Left lung (tissue), 14 donors: ENCODE results near the gene EHD4. TPM values are rescaled to one million over a fixed set of nuclear protein-coding genes. Genes with fewer than 3 reads are reported as not detected.

Source experiments
- ATAC-seq: fragments of 200-7000 bp; cut with Tn5 transposase; one replicate; pipeline ENCODE4 v1.9.1; 2020; ENCODE audit warnings: moderate library complexity
- DNase-seq, 4 donors: peaks; one replicate each; pipeline ENCODE4 v3.0.0-alpha.2; 2013 to 2020
- H3K27ac ChIP-seq, 2 donors: fragments of 200-600 bp; sonication (generic) in 1 of 2; one replicate each; pipeline versions ENCODE4 v1.5.0 to v1.8.0; 2020 to 2021
- H3K27me3 ChIP-seq, 2 donors: fragments of 200-600 bp; sonication (generic) in 1 of 2; one replicate each; pipeline versions ENCODE4 v1.5.0 to v1.8.0; 2020 to 2021
- H3K36me3 ChIP-seq, 2 donors: fragments of 200-600 bp; sonication (generic) in 1 of 2; one replicate each; pipeline versions ENCODE4 v1.5.0 to v1.8.0; 2020 to 2021
- H3K4me1 ChIP-seq, 2 donors: fragments of 200-600 bp; one replicate each; pipeline ENCODE4 v1.8.0; 2021
- H3K4me3 ChIP-seq, 2 donors: fragments of 200-600 bp; sonication (generic) in 1 of 2; one replicate each; pipeline versions ENCODE4 v1.5.0 to v1.8.0; 2020 to 2021; ENCODE audit warnings: mild to moderate bottlenecking in 1 of 2
- H3K9me3 ChIP-seq, 2 donors: fragments of 200-600 bp; sonication (generic) in 1 of 2; one replicate each; pipeline versions ENCODE4 v1.5.0 to v1.8.0; 2020 to 2021
- intact Hi-C, 2 donors: fragments of 100-400 bp; cut with DNase I; formaldehyde crosslinking; loops; one replicate each; pipeline versions ENCODE4 v1.11.2 to v1.14.2; 2022
- long read RNA-seq, 12 donors: library from polyadenylated mRNA in 2 of 12; unstranded in 2 of 12; transcript quantifications; one replicate each; pipeline ENCODE4 v2.0.0 and lab custom pipeline, GENCODE V29; 2019 to 2026
- polyA plus RNA-seq, 6 donors: library from polyadenylated mRNA; unstranded; fragments of 120-200 nt; gene quantifications; one replicate each; pipeline ENCODE4 v1.2.1, GENCODE V29; 2013; ENCODE audit not compliant: insufficient read length in 6 of 6
- total RNA-seq, 2 donors: library from RNA; stranded (reverse); fragmentation: NEBNext Ultra II Directional; extraction: Animal tissue kit (Norgen Biotek cat#: 25700); gene quantifications; one replicate each; pipeline ENCODE4 v1.2.1, GENCODE V29; 2021
- TF ChIP-seq, protein P1 (sequence below), 2 donors: fragments of 200-600 bp; sonication (generic) in 1 of 2; IDR thresholded peaks; one replicate each; pipeline versions ENCODE4 v1.5.0 to v1.8.0; 2021; ENCODE audit warnings: antibody characterized with exemption in 2 of 2
- donor health status: DM: no; HTN: yes; CAD: no.
- donor health status: DM: no; HTN: no; CAD: no.

The EHD4 gene
- total RNA-seq (10 to 100 TPM; 23.0 to 32.6 TPM), polyA plus RNA-seq (10 to 100 TPM; 11.7 to 14.4 (median 12.2) TPM)
- long read RNA-seq, donor 1, full-length matches to known transcripts, result 9 of 9 reads
- long read RNA-seq, donor 1, partial matches to known transcripts, result 0 of 9 reads
- long read RNA-seq, donor 1, other reads (novel, unspliced or antisense), result 0 of 9 reads
- long read RNA-seq, donor 2, full-length matches to known transcripts, result 13 of 13 reads
- long read RNA-seq, donor 2, partial matches to known transcripts, result 0 of 13 reads
- long read RNA-seq, donor 2, other reads (novel, unspliced or antisense), result 0 of 13 reads
- long read RNA-seq, donor 3, full-length matches to known transcripts, result 4 of 4 reads
- long read RNA-seq, donor 3, partial matches to known transcripts, result 0 of 4 reads
- long read RNA-seq, donor 3, other reads (novel, unspliced or antisense), result 0 of 4 reads
- long read RNA-seq, donor 4, full-length matches to known transcripts, result 7 of 9 reads
- long read RNA-seq, donor 4, partial matches to known transcripts, result 1 of 9 reads
- long read RNA-seq, donor 4, other reads (novel, unspliced or antisense), result 1 of 9 reads
- long read RNA-seq, donor 5, full-length matches to known transcripts, result 9 of 9 reads
- long read RNA-seq, donor 5, partial matches to known transcripts, result 0 of 9 reads
- long read RNA-seq, donor 5, other reads (novel, unspliced or antisense), result 0 of 9 reads
- long read RNA-seq, donor 6, full-length matches to known transcripts, result 5 of 5 reads
- long read RNA-seq, donor 6, partial matches to known transcripts, result 0 of 5 reads
- long read RNA-seq, donor 6, other reads (novel, unspliced or antisense), result 0 of 5 reads
- long read RNA-seq, donor 7, full-length matches to known transcripts, result 5 of 5 reads
- long read RNA-seq, donor 7, partial matches to known transcripts, result 0 of 5 reads
- long read RNA-seq, donor 7, other reads (novel, unspliced or antisense), result 0 of 5 reads
- long read RNA-seq, donor 8, full-length matches to known transcripts, result 2 of 2 reads
- long read RNA-seq, donor 8, partial matches to known transcripts, result 0 of 2 reads
- long read RNA-seq, donor 8, other reads (novel, unspliced or antisense), result 0 of 2 reads
- long read RNA-seq, donor 9, result 0 reads
- long read RNA-seq, donor 10, full-length matches to known transcripts, result 3 of 6 reads
- long read RNA-seq, donor 10, partial matches to known transcripts, result 0 of 6 reads
- long read RNA-seq, donor 10, other reads (novel, unspliced or antisense), result 3 of 6 reads
- long read RNA-seq, donor 11, result 0 reads
- long read RNA-seq, donor 12, full-length matches to known transcripts, result 7 of 7 reads
- long read RNA-seq, donor 12, partial matches to known transcripts, result 0 of 7 reads
- long read RNA-seq, donor 12, other reads (novel, unspliced or antisense), result 0 of 7 reads

DNA sequence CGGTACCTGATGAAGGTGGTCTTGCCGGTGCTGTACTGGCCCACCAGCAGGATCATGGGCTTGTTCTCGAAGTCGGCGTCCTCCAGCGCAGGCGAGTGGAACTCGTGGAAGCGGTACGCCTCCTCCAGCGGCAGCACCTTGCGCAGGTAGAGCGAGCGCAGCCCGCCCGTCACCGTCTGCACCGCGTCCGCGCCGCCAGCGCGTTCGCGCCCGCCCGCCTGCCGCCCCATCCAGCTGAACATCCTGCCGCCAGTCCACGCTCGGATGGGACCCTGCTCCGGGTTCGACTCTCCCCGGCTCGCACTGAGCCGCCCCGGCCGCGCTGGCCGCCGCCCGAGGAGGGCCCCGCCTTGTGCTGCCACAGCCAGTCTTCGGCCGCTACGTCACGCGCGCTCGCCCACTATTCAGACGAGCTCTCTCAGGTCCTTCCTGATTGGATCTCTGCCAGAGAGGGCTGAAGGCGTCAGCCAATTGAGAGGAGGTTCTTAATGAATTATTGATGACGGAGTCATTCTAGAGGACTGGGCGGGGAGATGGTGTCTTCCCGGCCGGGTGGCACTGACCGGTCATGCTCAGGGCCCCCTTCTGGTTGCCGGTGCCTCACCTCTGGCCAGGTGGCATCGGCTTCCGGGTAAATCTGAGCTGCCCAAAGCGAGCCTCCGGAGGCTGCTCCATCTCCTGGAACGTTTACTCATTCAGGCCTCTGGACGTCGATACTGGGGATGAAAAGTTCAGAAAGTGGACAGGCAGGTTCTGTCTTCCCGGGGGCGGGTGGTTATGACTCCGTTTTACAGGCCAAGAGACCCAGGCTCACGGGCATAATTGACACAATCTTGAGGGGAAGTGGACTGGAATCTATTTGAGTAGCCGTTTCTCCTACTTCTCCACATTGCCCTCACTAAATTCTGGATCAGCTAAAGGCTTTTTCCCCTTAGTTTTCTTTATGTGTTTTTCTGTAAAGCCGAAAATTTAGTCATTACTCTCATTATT, at the start of gene EHD4:
Gene EHD4, minus strand, starts transcription at position 305 of the 990 bp plus-strand sequence. Its CDS starts 63 bp downstream, at position 242.
- peak; percentile 92 to 100 (median 99) for DNase-seq
- no peaks in the 10 kb centered on the region for H3K9me3 ChIP-seq
- intact Hi-C loops, result no loop called here
- H3K4me3 ChIP-seq, result peak within 1 kb of the TSS; percentile 87 to 98
- no peaks in the 10 kb centered on the region for H3K36me3 ChIP-seq
- peak; percentile 93 for ATAC-seq
- H3K27me3 ChIP-seq, result no peaks in the 10 kb centered on the region
- peak within 1 kb of the TSS; percentile 90 to 91 for H3K27ac ChIP-seq
- peaks cover 21 to 48% of the 10 kb centered on the region in 2 donors for H3K4me1 ChIP-seq
- TF ChIP-seq, protein P1, sequence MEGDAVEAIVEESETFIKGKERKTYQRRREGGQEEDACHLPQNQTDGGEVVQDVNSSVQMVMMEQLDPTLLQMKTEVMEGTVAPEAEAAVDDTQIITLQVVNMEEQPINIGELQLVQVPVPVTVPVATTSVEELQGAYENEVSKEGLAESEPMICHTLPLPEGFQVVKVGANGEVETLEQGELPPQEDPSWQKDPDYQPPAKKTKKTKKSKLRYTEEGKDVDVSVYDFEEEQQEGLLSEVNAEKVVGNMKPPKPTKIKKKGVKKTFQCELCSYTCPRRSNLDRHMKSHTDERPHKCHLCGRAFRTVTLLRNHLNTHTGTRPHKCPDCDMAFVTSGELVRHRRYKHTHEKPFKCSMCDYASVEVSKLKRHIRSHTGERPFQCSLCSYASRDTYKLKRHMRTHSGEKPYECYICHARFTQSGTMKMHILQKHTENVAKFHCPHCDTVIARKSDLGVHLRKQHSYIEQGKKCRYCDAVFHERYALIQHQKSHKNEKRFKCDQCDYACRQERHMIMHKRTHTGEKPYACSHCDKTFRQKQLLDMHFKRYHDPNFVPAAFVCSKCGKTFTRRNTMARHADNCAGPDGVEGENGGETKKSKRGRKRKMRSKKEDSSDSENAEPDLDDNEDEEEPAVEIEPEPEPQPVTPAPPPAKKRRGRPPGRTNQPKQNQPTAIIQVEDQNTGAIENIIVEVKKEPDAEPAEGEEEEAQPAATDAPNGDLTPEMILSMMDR (IDR thresholded peaks at IDR 0.05), result no peak

DNA sequence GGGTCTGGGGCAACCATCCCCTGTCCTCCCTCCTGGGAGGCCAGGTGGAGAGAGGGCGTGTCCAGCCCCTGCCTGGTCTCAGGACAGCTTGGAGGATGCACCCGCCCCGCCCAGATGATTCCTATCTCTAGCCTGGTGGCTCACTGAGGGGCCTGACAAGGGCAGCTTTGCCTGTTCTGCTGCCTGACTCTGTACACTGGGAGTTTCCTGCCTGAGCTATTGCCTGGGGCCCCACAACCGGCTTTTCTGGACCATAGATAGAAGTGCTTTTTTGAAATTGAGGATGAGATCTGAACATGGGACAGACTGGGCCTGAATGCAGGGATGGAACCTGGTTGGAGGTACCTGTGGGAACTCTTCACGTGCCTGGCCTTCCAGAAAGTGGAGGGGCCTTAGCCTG, 49.2 kb upstream of the EHD4 start:
- no peak for ATAC-seq
- TF ChIP-seq, protein P1 (IDR thresholded peaks at IDR 0.05), result no peak

DNA sequence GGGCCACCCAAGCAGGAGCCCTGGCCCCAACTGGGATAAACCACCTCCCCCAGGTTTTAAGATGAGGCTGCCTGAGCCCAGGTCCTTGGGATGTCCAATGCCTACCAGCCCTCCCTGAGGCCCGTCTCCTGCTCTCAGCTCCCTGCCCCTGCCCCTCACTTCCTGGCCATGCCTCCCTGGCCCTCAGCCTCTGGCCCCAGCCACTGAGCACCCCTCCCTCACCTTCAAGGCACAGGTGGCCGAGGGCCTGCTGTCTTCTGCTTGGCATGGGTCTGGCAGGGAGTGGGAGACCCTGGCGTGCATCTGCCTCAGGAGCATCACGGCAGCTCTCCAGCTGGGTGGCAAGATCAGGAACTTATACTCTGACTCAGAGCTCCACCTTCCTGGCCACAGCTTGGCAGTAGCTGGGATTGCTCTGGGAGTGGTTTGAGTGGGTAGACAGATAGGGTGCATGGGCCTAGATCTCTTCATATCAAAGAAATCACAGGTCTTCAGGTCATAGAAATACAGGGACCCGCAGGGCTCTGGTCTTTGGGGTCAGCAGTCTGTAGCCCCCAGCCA, 48.4 kb upstream of the EHD4 start, which contains the start of gene PLA2G4E:
Gene PLA2G4E, minus strand, starts transcription at position 330 of the 561 bp plus-strand sequence. Its CDS starts 12 bp downstream, at position 318.
- Histone ChIP-seq H3K27ac (no peak within 1 kb of the TSS), H3K4me1 (no peaks in the 10 kb centered on the region), H3K27me3 (no peaks in the 10 kb centered on the region), H3K9me3 (no peaks in the 10 kb centered on the region), H3K4me3 (no peak within 1 kb of the TSS), H3K36me3 (no peaks in the 10 kb centered on the region)
- DNase-seq (no peak), ATAC-seq (no peak)
- intact Hi-C loops, result no loop called here
- TF ChIP-seq, protein P1 (IDR thresholded peaks at IDR 0.05), result no peak

More for the DNA sequence above, 49.2 kb upstream of the EHD4 start:
- Histone ChIP-seq H3K9me3 (no peaks in the 10 kb centered on the region), H3K4me1 (no peaks in the 10 kb centered on the region), H3K4me3 (no peak overlapping the region), H3K27ac (no peak overlapping the region), H3K36me3 (no peaks in the 10 kb centered on the region), H3K27me3 (no peaks in the 10 kb centered on the region)
- intact Hi-C loops, result no loop called here
- no peak for DNase-seq
